ENCODE measurements around the gene AP3B1. TPM values are rescaled to one million over a fixed set of nuclear protein-coding genes. Genes with fewer than 3 reads are reported as not detected.

Gene AP3B1
- total and polyA plus RNA-seq, 2 experiments from 2014 or later: 29.4 to 41.4 TPM

DNA sequence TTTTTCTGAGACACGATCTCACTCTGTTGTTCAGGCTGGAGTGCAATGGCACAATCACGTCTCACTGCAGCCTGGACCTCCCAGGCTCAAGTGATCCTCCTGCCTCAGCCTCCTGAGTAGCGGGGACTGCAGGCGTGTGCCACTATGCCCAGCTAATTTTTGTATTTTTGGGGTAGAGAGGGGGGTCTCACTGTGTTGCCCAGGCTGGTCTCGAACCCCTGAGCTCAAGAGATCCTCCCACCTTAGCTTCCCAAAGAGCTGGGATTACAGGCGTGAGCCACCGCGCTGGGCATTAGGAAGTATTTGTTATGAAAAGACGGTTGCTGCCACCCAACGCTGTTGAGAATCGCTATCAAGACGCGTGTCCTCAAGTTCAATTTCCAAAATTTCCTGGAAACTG lies 337.4 kb downstream of the AP3B1 start:
- H3K4me2 ChIP-seq: no peak overlapping the region
- H3K79me2 ChIP-seq: no peaks in the 10 kb centered on the region
- H3K4me3 ChIP-seq: no peak overlapping the region
- TF ChIP-seq, protein P1, sequence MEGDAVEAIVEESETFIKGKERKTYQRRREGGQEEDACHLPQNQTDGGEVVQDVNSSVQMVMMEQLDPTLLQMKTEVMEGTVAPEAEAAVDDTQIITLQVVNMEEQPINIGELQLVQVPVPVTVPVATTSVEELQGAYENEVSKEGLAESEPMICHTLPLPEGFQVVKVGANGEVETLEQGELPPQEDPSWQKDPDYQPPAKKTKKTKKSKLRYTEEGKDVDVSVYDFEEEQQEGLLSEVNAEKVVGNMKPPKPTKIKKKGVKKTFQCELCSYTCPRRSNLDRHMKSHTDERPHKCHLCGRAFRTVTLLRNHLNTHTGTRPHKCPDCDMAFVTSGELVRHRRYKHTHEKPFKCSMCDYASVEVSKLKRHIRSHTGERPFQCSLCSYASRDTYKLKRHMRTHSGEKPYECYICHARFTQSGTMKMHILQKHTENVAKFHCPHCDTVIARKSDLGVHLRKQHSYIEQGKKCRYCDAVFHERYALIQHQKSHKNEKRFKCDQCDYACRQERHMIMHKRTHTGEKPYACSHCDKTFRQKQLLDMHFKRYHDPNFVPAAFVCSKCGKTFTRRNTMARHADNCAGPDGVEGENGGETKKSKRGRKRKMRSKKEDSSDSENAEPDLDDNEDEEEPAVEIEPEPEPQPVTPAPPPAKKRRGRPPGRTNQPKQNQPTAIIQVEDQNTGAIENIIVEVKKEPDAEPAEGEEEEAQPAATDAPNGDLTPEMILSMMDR (IDR thresholded peaks at IDR 0.05; ENCODE audit: poor library complexity): no peak
- TF ChIP-seq EZH2 (IDR thresholded peaks at IDR 0.05; ENCODE audit: borderline replicate concordance) (no peak), EZH2phosphoT487 (IDR thresholded peaks at IDR 0.05; ENCODE audit: low read depth, severe bottlenecking, unreplicated experiment) (no peak)
- no peaks in the 10 kb centered on the region for H3K9me3 ChIP-seq (ENCODE audit: low read depth)
- peaks cover 14% of the 10 kb centered on the region for H3K4me1 ChIP-seq (ENCODE audit: insufficient read depth)
- DNase-seq (ENCODE audit: low spot score): no peak
- no peaks in the 10 kb centered on the region for H3K9me2 ChIP-seq (replicated peaks; ENCODE audit: insufficient read depth)
- H4K20me1 ChIP-seq (ENCODE audit: insufficient read depth, poor library complexity, severe bottlenecking): no peaks in the 10 kb centered on the region
- peaks cover 48% of the 10 kb centered on the region for H3K27me3 ChIP-seq
- no peak overlapping the region for H3K27ac ChIP-seq
- no peaks in the 10 kb centered on the region for H3K36me3 ChIP-seq (replicated peaks; ENCODE audit: insufficient read depth, low read depth)
- H2AFZ ChIP-seq: no peak overlapping the region
- WGBS (ENCODE audit: low lambda C conversion rate, missing lambda C conversion rate): 58% methylated on average over 13 of the region's 13 CpGs

DNA sequence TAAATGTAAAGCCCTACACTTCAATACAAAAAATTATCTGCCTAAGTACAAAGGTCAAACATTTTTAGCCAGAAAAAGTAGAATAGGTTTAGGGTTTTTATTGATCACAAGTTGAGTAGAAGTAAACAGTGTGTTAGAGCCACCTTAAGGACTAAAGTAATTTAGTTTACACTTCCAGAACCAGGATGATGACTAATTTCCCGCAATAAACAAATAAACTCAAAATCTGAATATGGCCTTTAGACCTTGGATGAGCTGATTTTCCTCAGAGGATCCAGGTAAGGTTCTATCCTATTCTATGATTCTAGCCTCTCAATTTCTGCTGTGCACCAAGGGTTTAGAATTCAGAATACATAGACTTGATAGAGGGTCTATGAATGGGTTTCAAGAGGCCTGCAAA lies 338.9 kb downstream of the AP3B1 start:
- H3K4me1 ChIP-seq (ENCODE audit: insufficient read depth): peaks cover 14% of the 10 kb centered on the region
- H3K4me2 ChIP-seq: no peak overlapping the region
- H3K36me3 ChIP-seq (replicated peaks; ENCODE audit: insufficient read depth, low read depth): no peaks in the 10 kb centered on the region
- H4K20me1 ChIP-seq (ENCODE audit: insufficient read depth, poor library complexity, severe bottlenecking): no peaks in the 10 kb centered on the region
- no peaks in the 10 kb centered on the region for H3K9me3 ChIP-seq (ENCODE audit: low read depth)
- H3K4me3 ChIP-seq: no peak overlapping the region
- 0% methylated on average over 1 of the region's 1 CpG for WGBS (ENCODE audit: low lambda C conversion rate, missing lambda C conversion rate)
- no peaks in the 10 kb centered on the region for H3K9me2 ChIP-seq (replicated peaks; ENCODE audit: insufficient read depth)
- no peak overlapping the region for H2AFZ ChIP-seq
- TF ChIP-seq, protein P1 (IDR thresholded peaks at IDR 0.05; ENCODE audit: poor library complexity): no peak
- no peak for TF ChIP-seq EZH2 (IDR thresholded peaks at IDR 0.05; ENCODE audit: borderline replicate concordance)
- no peak for TF ChIP-seq EZH2phosphoT487 (IDR thresholded peaks at IDR 0.05; ENCODE audit: low read depth, severe bottlenecking, unreplicated experiment)
- DNase-seq (ENCODE audit: low spot score): no peak
- H3K27me3 ChIP-seq: peaks cover 40% of the 10 kb centered on the region
- no peak overlapping the region for H3K27ac ChIP-seq
- H3K79me2 ChIP-seq: no peaks in the 10 kb centered on the region

DNA sequence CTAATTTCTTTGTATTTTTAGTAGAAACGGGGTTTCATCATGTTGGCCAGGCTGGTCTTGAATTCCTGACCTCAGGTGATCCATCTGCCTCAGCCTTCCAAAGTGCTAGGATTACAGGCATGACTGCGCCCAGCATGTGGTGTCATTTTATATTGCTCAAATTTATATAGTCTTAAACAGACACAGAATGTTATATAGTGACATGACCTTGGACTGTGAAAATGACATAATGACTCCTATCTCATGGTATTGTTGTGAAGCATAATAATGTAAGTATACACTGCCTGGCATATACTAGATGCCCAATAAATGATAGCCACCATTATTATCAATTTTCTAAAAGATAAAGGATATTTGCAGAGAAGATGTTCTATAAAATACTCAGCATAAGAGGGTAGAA lies 341.1 kb downstream of the AP3B1 start:
- Histone ChIP-seq H4K20me1 (ENCODE audit: insufficient read depth, poor library complexity, severe bottlenecking) (no peaks in the 10 kb centered on the region), H3K79me2 (no peaks in the 10 kb centered on the region), H3K9me2 (replicated peaks; ENCODE audit: insufficient read depth) (no peaks in the 10 kb centered on the region), H3K36me3 (replicated peaks; ENCODE audit: insufficient read depth, low read depth) (no peaks in the 10 kb centered on the region), H3K4me2 (no peak overlapping the region), H3K4me3 (no peak overlapping the region), H3K9me3 (ENCODE audit: low read depth) (no peaks in the 10 kb centered on the region), H2AFZ (no peak overlapping the region), H3K4me1 (ENCODE audit: insufficient read depth) (peaks cover 10% of the 10 kb centered on the region), H3K27me3 (peaks cover 18% of the 10 kb centered on the region), H3K27ac (no peak overlapping the region)
- 60% methylated on average over 2 of the region's 2 CpGs for WGBS (ENCODE audit: low lambda C conversion rate, missing lambda C conversion rate)
- TF ChIP-seq EZH2phosphoT487 (IDR thresholded peaks at IDR 0.05; ENCODE audit: low read depth, severe bottlenecking, unreplicated experiment) (no peak), EZH2 (IDR thresholded peaks at IDR 0.05; ENCODE audit: borderline replicate concordance) (no peak)
- TF ChIP-seq, protein P1 (IDR thresholded peaks at IDR 0.05; ENCODE audit: poor library complexity): no peak
- no peak for DNase-seq (ENCODE audit: low spot score)
